Urinary bladder (tissue), 4 donors: ENCODE measurements around the gene DCANP1. TPM values are rescaled to one million over a fixed set of nuclear protein-coding genes. Genes with fewer than 3 reads are reported as not detected.

Source experiments
- DNase-seq: peaks from one replicate; pipeline ENCODE4 v3.0.0-alpha.2; 2015; ENCODE audit errors: extremely low spot score
- H3K27ac ChIP-seq: one replicate; pipeline ENCODE4 v1.5.1; 2013; ENCODE audit warnings: low read depth, mild to moderate bottlenecking, moderate library complexity
- H3K36me3 ChIP-seq: one replicate; pipeline ENCODE4 v1.6.1; 2013; ENCODE audit warnings: mild to moderate bottlenecking, moderate library complexity; ENCODE audit not compliant: insufficient read depth
- H3K4me1 ChIP-seq: one replicate; pipeline ENCODE4 v1.6.1; 2013; ENCODE audit warnings: mild to moderate bottlenecking, moderate library complexity; ENCODE audit not compliant: insufficient read depth
- H3K4me3 ChIP-seq: one replicate; pipeline ENCODE4 v1.5.1; 2013; ENCODE audit warnings: low read depth, low read length
- WGBS: extraction: QIAGEN DNeasy Blood & Tissue Kit; methylation state at CpG from one replicate; pipeline ENCODE4 v1.1.7; 2013; 5-methylcytosine and 5-hydroxymethylcytosine counted together
- polyA plus RNA-seq: library from polyadenylated mRNA; stranded (reverse); fragments of 200-250 nt; gene quantifications from one replicate; pipeline ENCODE4 v1.2.3, GENCODE V29; 2013
- total RNA-seq: library from RNA; depleted of rRNA; stranded (reverse); fragments of >200 nt; gene quantifications from one replicate; pipeline ENCODE4 v1.2.3, GENCODE V29; 2014
- donor health status: healthy with polysubstance abuse.
- donor health status: healthy.

Gene DCANP1
- total and polyA plus RNA-seq, 2 donors, result 0.16 TPM; not detected in 1

DNA sequence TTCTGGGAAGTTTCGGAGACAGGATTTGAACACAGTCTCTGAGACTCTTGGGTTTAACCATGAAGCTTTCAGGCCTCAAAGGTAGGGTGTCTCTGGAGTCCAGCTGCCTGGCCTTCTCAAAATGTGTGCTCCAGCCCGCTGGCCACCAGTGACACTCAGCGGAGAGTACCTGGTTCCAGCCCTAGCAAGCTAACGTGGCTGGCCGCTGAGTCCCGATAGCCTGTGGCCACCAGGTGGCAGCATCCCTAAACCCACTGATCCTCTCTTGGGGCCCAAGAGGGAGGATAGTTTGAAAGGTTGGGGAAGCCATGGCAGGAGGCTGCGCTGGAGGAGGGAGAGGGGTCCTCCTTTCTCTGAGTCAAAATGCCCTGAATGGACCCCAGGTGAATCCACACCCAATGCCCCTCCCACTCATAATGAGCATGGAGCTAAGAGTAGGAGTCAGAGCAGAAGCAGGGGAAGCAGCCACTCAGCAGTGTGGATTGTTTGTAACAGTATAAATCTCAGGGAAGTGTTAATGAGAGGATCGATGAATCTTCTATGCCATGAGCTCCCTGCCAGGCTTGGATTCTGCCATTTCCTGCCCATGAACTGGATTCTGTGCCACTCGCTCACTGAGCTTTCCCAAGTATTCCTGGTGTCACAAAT lies 10.4 kb upstream of the DCANP1 start:
- Histone ChIP-seq H3K36me3 (no peaks in the 10 kb centered on the region), H3K4me1 (no peaks in the 10 kb centered on the region), H3K4me3 (no peak overlapping the region), H3K27ac (no peak overlapping the region)
- WGBS, result 57% methylated on average over 9 of the region's 9 CpGs
- DNase-seq, result no peak

GRCh38 chr5:135456238-135457099 lies 9.3 kb upstream of the DCANP1 start:
- WGBS, result 88% methylated on average over 12 of the region's 12 CpGs
- no peak for DNase-seq
- Histone ChIP-seq H3K36me3 (no peaks in the 10 kb centered on the region), H3K27ac (no peak overlapping the region), H3K4me3 (no peak overlapping the region), H3K4me1 (no peaks in the 10 kb centered on the region)

DNA sequence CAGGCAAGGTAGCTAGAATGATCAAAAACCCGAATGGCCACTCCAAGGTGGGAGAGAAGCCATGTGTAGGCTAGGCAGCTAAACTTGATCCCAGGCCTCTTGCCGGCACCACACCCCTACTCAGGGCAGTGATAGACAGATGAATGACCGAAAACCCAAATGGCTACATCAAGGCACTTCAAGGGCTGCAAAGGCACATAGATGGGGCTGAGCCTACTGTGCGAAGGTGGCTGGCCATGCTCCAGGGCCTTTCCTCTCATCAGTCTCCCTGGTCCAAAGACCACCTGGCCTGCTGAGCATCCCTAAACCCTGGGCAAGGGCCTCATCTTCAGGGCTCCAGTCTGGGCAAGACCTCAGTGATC lies 8.7 kb upstream of the DCANP1 start:
- no peaks in the 10 kb centered on the region for H3K36me3 ChIP-seq
- no peak for DNase-seq
- no peak overlapping the region for H3K4me3 ChIP-seq
- WGBS, result 84% methylated on average over 4 of the region's 4 CpGs
- no peaks in the 10 kb centered on the region for H3K4me1 ChIP-seq
- no peak overlapping the region for H3K27ac ChIP-seq

DNA sequence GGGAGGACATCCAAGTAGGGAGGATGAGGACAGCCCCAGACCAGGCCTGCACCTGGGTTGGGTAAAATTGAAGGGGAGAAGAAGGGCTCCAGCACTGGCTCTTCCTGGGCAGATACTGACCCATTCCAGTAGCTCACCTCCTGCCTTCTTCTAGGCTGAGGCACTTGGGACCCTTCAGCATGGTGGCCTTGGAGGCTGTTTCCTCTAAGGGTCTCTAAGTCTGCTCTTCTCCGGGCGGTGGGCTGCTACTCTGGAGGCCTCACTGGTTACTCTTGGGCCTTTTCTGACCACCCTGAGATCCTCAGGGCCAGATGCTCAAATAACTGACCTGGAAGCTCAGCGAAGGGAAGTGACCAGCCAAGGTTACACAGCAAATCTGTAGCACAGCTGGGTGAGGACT lies 7.8 kb upstream of the DCANP1 start:
- Histone ChIP-seq H3K4me1 (no peaks in the 10 kb centered on the region), H3K4me3 (no peak overlapping the region), H3K27ac (no peak overlapping the region), H3K36me3 (no peaks in the 10 kb centered on the region)
- 79% methylated on average over 3 of the region's 3 CpGs for WGBS
- no peak for DNase-seq

GRCh38 chr5:135453613-135454012 lies 6.5 kb upstream of the DCANP1 start:
- Histone ChIP-seq H3K36me3 (no peaks in the 10 kb centered on the region), H3K4me3 (no peak overlapping the region), H3K27ac (no peak overlapping the region), H3K4me1 (no peaks in the 10 kb centered on the region)
- 85% methylated on average over 4 of the region's 4 CpGs for WGBS
- DNase-seq, result no peak

- no peak within 1 kb of the TSS for H3K27ac ChIP-seq
- H3K4me3 ChIP-seq, result no peak within 1 kb of the TSS
- no peak for DNase-seq
- 90% methylated on average over 10 of the region's 10 CpGs for WGBS
- no peaks in the 10 kb centered on the region for H3K4me1 ChIP-seq
- no peaks in the 10 kb centered on the region for H3K36me3 ChIP-seq
These were observed 5.3 kb upstream of the DCANP1 start, which contains the start of gene TIFAB for GRCh38 chr5:135452321-135453030. Gene TIFAB, minus strand, starts transcription at chr5:135452351. Its CDS starts 2,412 bp downstream, at chr5:135449939.

- Histone ChIP-seq H3K27ac (no peak overlapping the region), H3K4me3 (no peak overlapping the region), H3K4me1 (no peaks in the 10 kb centered on the region), H3K36me3 (no peaks in the 10 kb centered on the region)
- WGBS, result 89% methylated on average over 17 of the region's 17 CpGs
- DNase-seq, result no peak
These were observed 4.6 kb upstream of the DCANP1 start for GRCh38 chr5:135451581-135452320.

DNA sequence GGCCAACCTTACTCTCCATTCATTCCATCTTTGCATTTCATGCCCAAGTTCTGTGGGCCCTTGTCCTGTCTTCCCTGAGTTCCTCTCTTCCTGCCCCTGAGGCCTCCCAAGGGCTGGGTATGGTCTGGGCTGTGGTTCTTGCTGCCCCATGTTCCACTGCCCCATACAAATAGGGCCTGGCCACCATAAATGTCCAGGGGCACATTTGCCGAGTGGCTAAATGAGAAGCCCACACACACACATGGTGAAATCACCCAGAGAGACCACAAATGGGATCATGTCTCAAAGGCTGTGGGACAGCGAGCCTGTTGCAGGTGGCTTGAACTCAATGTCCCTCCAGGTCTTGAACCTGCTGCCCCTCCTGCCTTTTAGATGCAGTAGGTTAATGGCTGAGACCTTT lies 3.8 kb upstream of the DCANP1 start:
- H3K27ac ChIP-seq, result no peak overlapping the region
- H3K36me3 ChIP-seq, result no peaks in the 10 kb centered on the region
- DNase-seq, result no peak
- H3K4me1 ChIP-seq, result no peaks in the 10 kb centered on the region
- no peak overlapping the region for H3K4me3 ChIP-seq
- WGBS, result 97% methylated on average over 2 of the region's 2 CpGs

DNA sequence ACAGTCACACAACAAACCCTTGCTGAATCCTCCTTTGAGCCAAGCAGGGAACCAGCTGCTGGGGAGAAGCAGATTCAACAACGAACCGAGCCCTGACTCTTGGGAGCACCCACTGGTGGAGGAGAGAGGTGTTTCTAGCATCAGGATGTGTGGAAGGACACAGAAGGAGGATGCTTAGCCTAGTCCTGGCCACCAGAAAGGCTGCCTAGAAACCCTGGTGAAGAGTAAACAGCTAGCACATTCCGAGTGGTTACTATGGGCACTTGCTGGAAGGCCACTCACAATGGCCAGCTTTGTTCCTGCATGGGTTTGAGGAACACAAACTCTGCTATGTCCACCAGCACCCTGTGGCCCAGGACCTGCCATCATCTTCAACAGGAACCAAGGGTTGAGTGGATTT lies 3.2 kb upstream of the DCANP1 start:
- WGBS, result 85% methylated on average over 3 of the region's 3 CpGs
- DNase-seq, result no peak
- Histone ChIP-seq H3K4me3 (no peak overlapping the region), H3K36me3 (no peaks in the 10 kb centered on the region), H3K4me1 (no peaks in the 10 kb centered on the region), H3K27ac (no peak overlapping the region)

- Histone ChIP-seq H3K27ac (no peak overlapping the region), H3K36me3 (no peaks in the 10 kb centered on the region), H3K4me3 (no peak overlapping the region), H3K4me1 (no peaks in the 10 kb centered on the region)
- WGBS, result 94% methylated on average over 12 of the region's 12 CpGs
- no peak for DNase-seq
These were observed 2.5 kb upstream of the DCANP1 start for GRCh38 chr5:135449644-135450043.

DNA sequence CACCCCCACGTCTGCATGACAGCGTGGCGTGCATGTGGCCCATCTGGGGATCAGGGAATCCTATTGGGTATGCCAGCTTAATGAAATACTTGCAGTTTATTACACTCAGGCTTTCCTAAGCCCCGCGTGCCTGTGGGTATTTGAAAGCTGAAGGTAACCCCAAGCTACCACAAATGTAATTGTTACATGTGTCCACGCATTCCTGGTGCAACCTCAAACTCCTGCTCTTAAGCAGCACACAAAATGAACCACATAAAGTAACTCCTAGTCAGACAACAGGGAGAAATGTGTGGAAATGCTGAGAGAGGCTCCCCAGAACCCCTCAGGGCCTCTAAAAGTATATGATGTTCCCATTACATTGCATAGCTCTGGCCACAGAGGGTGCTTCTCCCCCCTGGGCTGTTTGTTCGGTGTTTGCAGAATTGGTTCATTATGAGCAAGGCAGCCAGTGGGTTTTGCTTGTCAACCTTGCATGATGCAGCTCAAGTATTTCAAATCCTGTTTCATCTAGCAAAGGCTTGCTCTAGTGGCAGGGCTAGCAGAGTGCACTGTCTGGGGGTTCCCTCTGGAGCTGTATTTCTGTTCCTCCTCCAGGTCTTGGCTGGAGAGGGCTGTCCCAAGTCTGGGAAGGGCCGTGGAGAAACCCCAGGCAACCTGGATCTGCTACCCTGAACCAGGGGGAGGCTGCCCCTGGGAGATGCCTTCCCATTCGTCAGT lies 1.8 kb upstream of the DCANP1 start:
- Histone ChIP-seq H3K36me3 (no peaks in the 10 kb centered on the region), H3K27ac (no peak overlapping the region), H3K4me1 (no peaks in the 10 kb centered on the region), H3K4me3 (no peak overlapping the region)
- WGBS, result 84% methylated on average over 9 of the region's 9 CpGs
- DNase-seq, result no peak

- Histone ChIP-seq H3K27ac (no peak overlapping the region), H3K4me3 (no peak overlapping the region), H3K36me3 (no peaks in the 10 kb centered on the region), H3K4me1 (no peaks in the 10 kb centered on the region)
- 85% methylated on average over 9 of the region's 9 CpGs for WGBS
- DNase-seq, result no peak
These were observed 1.1 kb upstream of the DCANP1 start for GRCh38 chr5:135448071-135448739.
